Fibroblast of the aortic adventitia (primary cell): Measurements from ENCODE around the gene HSPB8. TPM values are rescaled to one million over a fixed set of nuclear protein-coding genes. Genes with fewer than 3 reads are reported as not detected.

ENCODE experiments used
- DNase-seq: peaks from one replicate; pipeline ENCODE4 v3.0.0-alpha.2; 2010; ENCODE audit warnings: low read depth
- H3K4me3 ChIP-seq: 2 replicates; pipeline ENCODE4 v1.5.1; 2011; ENCODE audit warnings: low read depth, mild to moderate bottlenecking, control low read depth, low read length, moderate library complexity
- CTCF ChIP-seq: IDR thresholded peaks from 2 replicates; pipeline ENCODE4 v1.5.1; 2011; ENCODE audit warnings: mild to moderate bottlenecking, low read length, control low read depth, inconsistent platforms; ENCODE audit not compliant: insufficient read depth
- total RNA-seq: library from RNA; depleted of rRNA; stranded (reverse); fragments of >200 nt; gene quantifications from 2 replicates; pipeline ENCODE4 v1.2.3, GENCODE V29; 2012; ENCODE audit warnings: low replicate concordance

Gene HSPB8
- total RNA-seq, 1 donor: 7.7 TPM

GRCh38 chr12:119145367-119145766 lies 33.4 kb upstream of the HSPB8 start:
- no peak for DNase-seq
- no peak overlapping the region for H3K4me3 ChIP-seq
- no peak for TF ChIP-seq CTCF

GRCh38 chr12:119147847-119148448 lies 30.8 kb upstream of the HSPB8 start:
- no peak for DNase-seq
- H3K4me3 ChIP-seq: no peak overlapping the region
- TF ChIP-seq CTCF: no peak

GRCh38 chr12:119149270-119149669 lies 29.5 kb upstream of the HSPB8 start:
- DNase-seq: no peak
- no peak overlapping the region for H3K4me3 ChIP-seq
- TF ChIP-seq CTCF: no peak

GRCh38 chr12:119151445-119152026 lies 27.2 kb upstream of the HSPB8 start:
- no peak overlapping the region for H3K4me3 ChIP-seq
- DNase-seq: no peak
- TF ChIP-seq CTCF: no peak

GRCh38 chr12:119153477-119154434 lies 25.0 kb upstream of the HSPB8 start:
- TF ChIP-seq CTCF: no peak
- H3K4me3 ChIP-seq: no peak overlapping the region
- DNase-seq: peak; percentile 43

- H3K4me3 ChIP-seq: no peak overlapping the region
- DNase-seq: no peak
- TF ChIP-seq CTCF: no peak
Measured at GRCh38 chr12:119154435-119154818, 24.3 kb upstream of the HSPB8 start.
